HG03469 (cell line): ENCODE data around the gene SEC14L6.

ENCODE experiments used
- ATAC-seq: cut with Tn5 transposase; IDR thresholded peaks from one replicate; pipeline ENCODE4 v1.9.1; 2021; ENCODE audit warnings: mild to moderate bottlenecking, moderate library complexity, moderate number of reproducible peaks; ENCODE audit not compliant: unreplicated experiment

Gene SEC14L6

GRCh38 chr22:30538280-30538679 is 8.3 kb downstream of the SEC14L6 start:
- ATAC-seq = no peak

DNA sequence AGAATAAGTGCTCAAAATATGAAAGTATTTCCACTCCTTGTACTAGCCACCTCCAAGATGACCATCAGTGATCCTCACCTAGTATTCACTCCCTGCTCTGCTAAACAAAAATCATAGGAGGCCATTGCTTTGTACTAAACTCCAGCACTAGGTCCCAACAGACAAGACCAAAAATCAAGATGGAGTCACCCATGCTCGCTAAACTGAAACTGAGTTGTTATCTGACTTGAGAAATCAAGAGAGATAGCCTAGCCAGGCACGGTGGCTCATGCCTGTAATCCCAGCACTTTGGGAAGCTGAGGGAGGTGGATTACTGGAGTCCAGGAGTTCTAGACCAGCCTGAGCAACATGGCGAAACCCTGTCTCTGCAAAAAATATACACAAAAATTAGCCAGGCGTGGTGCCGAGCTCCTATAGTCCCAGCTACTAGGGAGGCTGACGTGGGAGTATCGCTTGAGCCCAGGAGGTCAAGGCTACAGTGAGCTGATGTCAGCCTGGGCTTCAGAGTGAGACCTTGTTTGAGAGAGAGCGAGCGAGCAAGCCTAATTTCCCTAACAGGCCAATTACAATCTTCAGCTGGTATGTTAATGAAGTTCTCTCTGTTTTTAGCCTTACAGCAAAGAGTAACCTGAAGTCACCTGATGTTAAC is 9.3 kb downstream of the SEC14L6 start:
- ATAC-seq = no peak

DNA sequence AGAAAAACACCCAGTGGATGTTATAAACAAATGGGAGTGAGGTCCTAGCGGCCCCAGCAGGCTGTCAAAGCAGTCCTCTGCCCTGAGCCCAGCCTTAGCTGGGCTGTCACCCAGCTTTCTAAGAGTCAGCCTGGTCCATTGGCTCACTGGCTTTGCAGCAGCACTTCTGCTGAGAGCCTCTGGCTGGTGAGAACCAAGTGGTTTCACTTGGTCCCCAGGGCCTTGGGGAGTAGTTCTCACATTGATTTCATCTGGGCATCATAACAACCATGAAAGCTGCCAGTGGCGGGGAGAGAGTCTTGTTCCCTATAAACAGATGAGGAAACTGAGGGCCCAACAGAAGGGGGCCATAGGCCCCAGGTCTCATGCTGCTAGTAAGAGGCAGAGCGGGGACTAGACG is 11.4 kb downstream of the SEC14L6 start:
- no peak for ATAC-seq

GRCh38 chr22:30531651-30532608 is 14.6 kb downstream of the SEC14L6 start:
- no peak for ATAC-seq

DNA sequence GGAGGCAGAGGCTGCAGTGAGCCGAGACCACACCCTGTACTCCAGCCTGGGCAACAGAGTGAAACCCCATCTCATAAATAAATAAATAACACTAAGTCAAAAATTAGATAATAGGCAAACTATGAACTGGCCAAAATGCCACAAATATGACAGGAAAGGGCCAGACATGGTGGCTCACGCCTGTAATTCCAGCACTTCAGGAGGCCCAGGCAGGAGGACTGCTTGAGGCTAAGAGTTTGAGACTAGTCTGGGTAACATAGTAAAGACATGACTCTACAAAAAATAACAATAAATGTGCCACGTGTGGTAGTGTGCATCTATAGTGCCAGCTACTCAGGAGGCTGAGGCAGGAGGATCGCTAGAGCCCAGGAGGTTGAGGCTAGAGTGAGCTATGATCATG is 19.9 kb downstream of the SEC14L6 start:
- no peak for ATAC-seq

GRCh38 chr22:30523646-30524489 is 22.7 kb downstream of the SEC14L6 start:
- no peak for ATAC-seq

DNA sequence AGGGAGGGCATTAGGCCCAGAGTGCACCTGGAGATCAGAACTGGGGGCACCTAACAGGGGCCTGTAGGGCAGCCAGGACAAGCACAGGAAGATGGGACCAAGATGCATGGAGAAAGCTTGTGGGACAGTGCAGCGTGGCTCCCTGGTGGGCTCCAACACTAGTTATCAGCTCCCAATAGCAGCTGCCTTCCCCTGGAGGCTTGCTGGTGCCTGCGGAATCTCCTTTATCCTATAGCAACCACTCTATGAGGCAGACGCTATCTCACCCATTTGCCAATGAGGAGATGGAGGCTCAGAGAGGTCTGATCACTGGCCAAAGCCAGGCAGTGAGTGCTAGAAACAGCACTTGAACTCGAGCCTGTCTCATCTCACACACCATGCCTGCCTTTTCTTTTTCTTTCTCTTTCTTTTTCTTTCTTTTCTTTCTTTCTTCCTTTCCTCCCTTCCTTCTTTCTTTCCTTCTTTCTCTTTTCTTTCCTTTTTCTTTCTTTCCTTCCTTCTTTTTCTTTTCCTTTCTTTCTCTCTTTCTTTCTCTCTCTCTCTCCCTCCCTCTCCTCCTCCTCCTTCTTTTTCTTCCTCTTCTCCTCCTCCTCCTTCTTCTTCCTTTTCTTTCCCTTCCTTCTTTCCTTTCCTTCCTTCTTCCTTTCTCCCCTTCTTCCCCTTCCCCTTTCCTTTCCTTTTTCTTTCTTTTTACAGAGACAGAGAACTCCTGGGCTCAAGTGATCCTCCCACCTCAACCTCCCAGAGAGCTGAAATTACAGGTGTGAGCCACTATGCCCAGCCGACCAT is 25.0 kb downstream of the SEC14L6 start:
- ATAC-seq = no peak

DNA sequence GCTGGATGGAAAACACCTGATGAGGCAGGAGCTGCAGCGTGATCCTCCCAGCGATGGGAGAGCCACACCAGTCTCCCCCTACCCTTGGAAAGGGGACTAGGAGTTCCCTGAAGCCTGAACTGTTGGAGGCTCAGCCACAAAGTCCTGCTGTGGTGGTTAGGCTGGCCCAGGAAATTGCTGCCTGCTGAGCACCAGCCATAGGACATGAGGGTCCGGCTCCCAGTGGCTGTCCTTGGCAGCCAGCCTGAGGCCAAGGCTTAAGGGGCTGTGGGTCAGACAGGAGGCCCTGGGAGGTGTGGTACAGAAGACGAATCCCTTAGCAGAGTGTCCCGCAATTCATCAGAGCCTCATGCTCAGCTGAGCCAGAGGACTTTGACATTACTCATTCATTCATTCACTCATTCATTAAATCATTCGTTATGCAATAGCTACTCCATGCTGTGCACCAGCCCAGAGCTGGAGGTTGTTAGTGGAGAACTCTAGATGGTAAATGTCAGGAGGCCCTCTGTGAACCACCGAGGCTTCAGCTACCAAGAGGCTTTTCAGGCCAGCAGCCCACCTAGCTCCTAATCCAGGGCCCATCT is 26.6 kb downstream of the SEC14L6 start:
- ATAC-seq = no peak

DNA sequence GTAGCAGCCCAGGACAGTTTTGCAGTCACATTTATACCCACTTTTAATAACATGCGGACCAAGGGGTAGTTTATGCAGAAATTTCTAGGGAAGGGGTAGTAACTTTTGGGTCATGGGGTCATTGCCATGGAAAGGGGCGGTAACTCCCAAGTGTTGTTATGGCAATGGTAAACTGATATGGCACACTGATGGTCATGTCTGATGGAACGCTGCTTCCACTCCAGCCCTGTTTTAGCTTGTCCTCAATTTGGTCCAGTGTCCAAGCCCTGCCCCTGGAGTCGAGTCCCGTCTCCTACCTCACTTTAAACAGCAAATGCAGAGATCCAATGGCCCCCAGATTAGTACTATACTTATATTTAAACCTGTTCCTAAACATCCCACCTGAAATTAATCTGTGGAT is 29.8 kb downstream of the SEC14L6 start:
- ATAC-seq = no peak

DNA sequence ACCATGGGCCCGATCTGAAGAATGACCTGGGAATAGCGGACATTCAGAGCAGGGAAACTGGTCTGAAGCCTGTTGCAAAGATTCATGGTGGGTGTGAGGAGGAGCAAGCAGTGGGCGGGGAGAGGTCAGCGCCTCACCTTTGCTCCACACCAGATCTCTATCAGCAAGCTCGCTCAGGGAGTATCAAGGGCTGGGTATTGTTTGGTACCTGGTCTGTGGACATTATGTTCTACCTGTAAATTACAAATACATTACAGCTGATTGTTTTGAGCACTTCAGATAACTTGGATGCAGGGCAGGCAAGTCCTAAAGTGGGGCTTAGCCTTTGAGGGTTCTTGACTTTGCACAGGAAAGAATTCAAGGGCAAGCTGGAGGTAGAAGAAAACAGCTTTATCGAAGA is 30.3 kb downstream of the SEC14L6 start:
- ATAC-seq = no peak

DNA sequence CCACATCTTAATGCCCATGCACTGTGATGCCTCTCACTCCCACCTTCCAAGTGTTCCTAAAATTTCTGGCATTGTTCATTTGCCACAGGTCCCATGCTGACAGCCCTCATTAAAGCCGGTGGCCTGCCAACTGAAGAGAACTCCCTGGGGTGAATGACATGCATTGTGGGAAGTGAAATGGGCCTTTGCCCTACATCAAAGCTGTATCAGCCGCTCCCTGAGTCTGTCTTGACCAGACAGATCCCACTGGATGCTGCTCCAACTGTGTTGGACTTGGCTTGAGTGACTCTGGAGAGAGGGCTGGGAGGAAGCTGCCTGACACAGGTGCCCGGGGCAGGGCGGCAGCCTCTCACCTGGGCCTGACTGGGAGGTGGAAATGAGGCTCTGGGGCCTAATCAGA is 32.3 kb downstream of the SEC14L6 start:
- no peak for ATAC-seq

GRCh38 chr22:30513462-30513861 is 33.1 kb downstream of the SEC14L6 start:
- no peak for ATAC-seq

DNA sequence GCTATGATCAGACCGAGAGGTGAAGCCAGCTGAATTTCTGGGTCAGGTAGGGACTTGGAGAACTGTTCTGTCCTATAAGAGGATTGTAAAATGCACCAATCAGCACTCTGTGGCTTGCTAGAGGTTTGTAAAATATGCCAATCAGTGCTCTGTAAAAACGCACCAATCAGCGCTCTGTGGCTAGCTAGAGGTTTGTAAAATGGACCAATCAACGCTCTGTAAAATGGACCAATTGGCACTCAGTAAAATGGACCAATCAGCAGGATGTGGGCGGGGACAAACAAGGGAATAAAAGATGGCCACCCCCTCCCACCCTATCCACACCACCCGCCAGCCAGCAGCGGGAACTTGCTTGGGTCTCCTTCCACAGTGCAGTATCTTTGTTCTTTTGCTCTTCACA is 34.6 kb downstream of the SEC14L6 start:
- ATAC-seq = no peak

DNA sequence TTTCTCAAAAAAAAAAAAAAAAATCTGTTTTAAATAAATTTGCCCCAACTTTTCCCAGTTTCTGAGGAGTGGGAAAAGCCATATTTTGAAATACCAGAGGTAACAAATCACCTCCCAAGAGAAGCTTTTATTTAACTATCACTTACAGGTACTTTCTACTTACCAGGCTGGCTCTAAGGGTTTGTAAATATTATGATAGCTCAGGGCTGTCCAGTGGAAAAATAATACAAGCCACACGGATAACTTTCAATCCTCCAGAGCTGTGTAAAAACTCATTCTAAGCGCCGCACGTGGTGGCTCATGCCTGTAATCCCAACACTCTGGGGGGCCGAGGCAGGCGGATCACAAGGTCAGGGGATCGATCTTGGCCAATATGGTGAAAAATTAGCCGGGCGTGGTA is 35.4 kb downstream of the SEC14L6 start:
- ATAC-seq = no peak

- ATAC-seq = no peak
Measured at GRCh38 chr22:30508216-30508615, 38.3 kb downstream of the SEC14L6 start.

DNA sequence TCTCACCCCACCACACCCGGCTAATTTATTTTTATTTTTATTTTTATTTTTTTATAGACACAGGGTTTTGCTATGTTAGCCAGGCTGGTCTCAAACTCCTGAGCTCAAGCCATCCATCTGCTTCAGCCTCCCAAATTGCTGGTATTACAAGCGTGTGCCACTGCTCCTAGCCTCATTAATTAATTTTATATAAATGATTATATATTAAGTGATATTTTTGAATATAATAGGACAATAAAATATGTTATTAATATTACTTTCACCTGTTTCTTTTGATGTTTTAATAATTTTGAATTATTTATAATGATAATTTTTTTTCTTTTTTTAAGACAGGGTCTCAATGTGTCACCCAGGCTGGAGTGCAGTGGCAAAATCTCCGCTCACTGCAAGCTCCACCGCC is 38.9 kb downstream of the SEC14L6 start:
- no peak for ATAC-seq

DNA sequence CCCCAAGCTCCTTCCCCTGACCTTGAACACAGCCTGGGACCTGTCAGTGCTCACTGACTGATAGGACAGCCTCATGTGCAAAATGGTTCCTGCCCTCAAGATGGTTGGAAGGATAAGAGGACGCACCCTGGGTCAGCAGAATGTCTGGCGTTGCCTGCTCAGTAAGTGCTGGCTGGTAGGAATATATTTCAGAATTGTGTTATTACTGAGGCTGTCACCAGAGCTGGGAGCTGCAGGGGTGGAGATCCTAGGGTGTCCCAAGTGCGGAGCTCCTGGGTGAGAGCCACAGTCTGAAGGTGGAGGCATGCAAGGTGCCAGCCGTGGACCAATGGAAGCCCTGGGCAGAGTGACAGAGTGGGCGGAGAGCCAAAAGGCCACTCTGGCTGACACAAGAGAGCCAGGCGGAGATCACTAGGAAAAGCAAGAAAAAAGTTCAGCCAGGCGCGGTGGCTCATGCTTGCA is 40.0 kb downstream of the SEC14L6 start:
- no peak for ATAC-seq

DNA sequence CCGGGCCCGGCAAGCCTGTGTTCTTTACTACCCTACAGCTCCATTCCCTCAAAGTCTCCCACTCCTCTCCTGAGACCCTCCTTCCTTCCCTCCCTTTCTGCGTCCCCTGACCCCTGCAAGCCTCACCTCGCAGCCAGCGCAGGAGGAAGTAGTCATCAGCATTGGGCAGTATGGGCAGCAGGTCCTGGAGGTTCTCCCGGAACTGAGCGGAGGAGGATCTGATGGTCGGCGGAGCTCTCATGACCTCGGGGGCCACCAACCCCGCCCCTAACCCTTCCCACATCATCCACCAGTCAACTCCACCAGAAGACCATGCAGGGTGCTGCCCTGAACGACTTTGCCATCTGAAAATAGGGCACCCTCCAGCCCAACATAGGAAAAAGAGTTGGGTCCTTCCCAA is 43.0 kb downstream of the SEC14L6 start:
- no peak for ATAC-seq

DNA sequence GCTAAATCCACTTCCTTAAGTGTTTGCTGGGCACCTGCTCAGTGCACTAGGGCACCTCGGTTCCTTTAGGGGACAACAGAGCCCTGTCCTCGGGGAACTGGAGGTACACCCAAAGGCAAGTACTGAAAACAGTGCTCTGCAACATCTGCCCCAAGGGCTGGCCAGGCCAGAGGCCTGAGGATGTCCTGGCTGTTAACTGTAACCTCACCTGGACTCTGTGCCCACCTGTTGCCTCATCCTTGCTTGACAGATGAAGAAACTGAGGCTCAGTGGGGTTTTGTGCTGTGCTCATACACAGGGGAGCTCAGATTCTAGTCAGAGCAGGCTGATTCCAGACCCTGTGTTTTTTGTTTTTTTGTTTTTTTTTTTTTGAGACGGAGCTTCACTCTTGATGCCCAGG is 43.6 kb downstream of the SEC14L6 start:
- ATAC-seq = no peak

GRCh38 chr22:30502153-30502552 is 44.4 kb downstream of the SEC14L6 start:
- no peak for ATAC-seq
